Measurements from ENCODE around the gene EPHB2.

Gene EPHB2

GRCh38 chr1:22963044-22963677 is 252.5 kb downstream of the EPHB2 start:
- DNase-seq = no peak

GRCh38 chr1:22966309-22966708 is 255.7 kb downstream of the EPHB2 start:
- DNase-seq = no peak

GRCh38 chr1:22967833-22968232 is 257.2 kb downstream of the EPHB2 start:
- DNase-seq = no peak

- no peak for DNase-seq
Measured at GRCh38 chr1:22969304-22969709, 258.7 kb downstream of the EPHB2 start.

- DNase-seq = no peak
Measured at GRCh38 chr1:22970096-22970495, 259.5 kb downstream of the EPHB2 start.
